Spleen (tissue), 11 donors: ENCODE data around the gene RAB29. TPM values are rescaled to one million over a fixed set of nuclear protein-coding genes. Genes with fewer than 3 reads are reported as not detected.

Experiments used
- DNase-seq: peaks from one replicate; pipeline ENCODE4 v3.0.0-alpha.2; 2020
- H3K27ac ChIP-seq, 8 donors: fragments of 200-600 bp; sonication (generic) in 7 of 8; 1 replicate in 4 of 8; 2 replicates in 4 of 8; pipeline versions ENCODE4 v1.5.0 to v1.8.0; 2016 to 2021; ENCODE audit warnings: inconsistent platforms in 4 of 8, mild to moderate bottlenecking in 4 of 8, moderate library complexity in 1 of 8
- H3K27me3 ChIP-seq, 7 donors: fragments of 200-600 bp; sonication (generic) in 6 of 7; replicated peaks in 1 of 7; 1 replicate in 4 of 7; 2 replicates in 3 of 7; pipeline versions ENCODE4 v1.5.0 to v1.8.0; 2016 to 2021; ENCODE audit warnings: inconsistent platforms in 3 of 7, mild to moderate bottlenecking in 1 of 7
- H3K36me3 ChIP-seq, 6 donors: fragments of 200-600 bp; sonication (generic) in 5 of 6; 1 replicate in 4 of 6; 2 replicates in 2 of 6; pipeline versions ENCODE4 v1.5.0 to v1.8.0; 2016 to 2021; ENCODE audit warnings: inconsistent platforms in 2 of 6
- H3K4me1 ChIP-seq, 6 donors: fragments of 200-600 bp; sonication (generic) in 5 of 6; 1 replicate in 3 of 6; 2 replicates in 3 of 6; pipeline versions ENCODE4 v1.5.0 to v1.8.0; 2016 to 2021; ENCODE audit warnings: inconsistent platforms in 3 of 6
- H3K4me3 ChIP-seq, 8 donors: fragments of 200-600 bp; sonication (generic) in 7 of 8; 1 replicate in 4 of 8; 2 replicates in 4 of 8; pipeline versions ENCODE4 v1.5.0 to v1.8.0; 2016 to 2021; ENCODE audit warnings: inconsistent platforms in 4 of 8, mild to moderate bottlenecking in 4 of 8, moderate library complexity in 2 of 8
- H3K9me3 ChIP-seq, 8 donors: fragments of 200-600 bp; sonication (generic) in 7 of 8; 1 replicate in 4 of 8; 2 replicates in 4 of 8; pipeline versions ENCODE4 v1.5.0 to v1.8.0; 2016 to 2021; ENCODE audit warnings: inconsistent platforms in 4 of 8
- POLR2A ChIP-seq, 3 donors: fragments of 450-650 bp; IDR thresholded peaks; one replicate each; pipeline ENCODE4 v1.5.1; 2017; ENCODE audit warnings: antibody characterized with exemption in 3 of 3, mild to moderate bottlenecking in 1 of 3
- POLR2AphosphoS5 ChIP-seq, 3 donors: sonication (generic); formaldehyde crosslinking; IDR thresholded peaks; one replicate each; pipeline ENCODE4 v1.5.1; 2017; ENCODE audit warnings: antibody characterized with exemption in 3 of 3
- WGBS, 5 donors: extraction: QIAGEN DNeasy Blood & Tissue Kit in 3 of 5; methylation state at CpG; one replicate each; pipeline versions ENCODE4 v1.1.5 to v1.1.7; 2013 to 2018; 5-methylcytosine and 5-hydroxymethylcytosine counted together
- intact Hi-C: fragments of 100-400 bp; cut with DNase I; formaldehyde crosslinking; loops from one replicate; pipeline ENCODE4 v1.15.0; 2023; ENCODE audit warnings: low total_unique reads
- polyA plus RNA-seq, 3 donors: library from polyadenylated mRNA; stranded (reverse); fragments of 200-250 nt; gene quantifications; one replicate each; pipeline ENCODE4 v1.2.1, GENCODE V29; 2013
- total RNA-seq, 7 donors: library from RNA; depleted of rRNA in 3 of 7; stranded (reverse); fragments of >200 nt in 3 of 7; fragmentation: NEBNext Ultra II Directional in 4 of 7; extraction: Animal tissue kit (Norgen Biotek cat#: 25700) in 4 of 7; gene quantifications; one replicate each; pipeline versions ENCODE4 v1.1.0 to v1.2.1, GENCODE V29; 2016 to 2021
- TF ChIP-seq, protein P1 (sequence below), 11 experiments: fragments of 200-600 bp in 7 of 11; fragments of 450-650 bp in 4 of 11; sonication (generic) in 4 of 11; IDR thresholded peaks in 8 of 11; conservative IDR thresholded peaks in 3 of 11; 1 replicate in 7 of 11; 2 replicates in 4 of 11; pipeline versions ENCODE4 v1.4.0 to v1.8.0; 2016 to 2021; ENCODE audit warnings: antibody characterized with exemption in 11 of 11, inconsistent platforms in 4 of 11, mild to moderate bottlenecking in 1 of 11
- donor health status: healthy with polysubstance abuse.
- donor health status: DM: no; HTN: no; CAD: no; lungs with moderate emphysema.
- donor health status: DM: no; HTN: no; CAD: no.
- donor health status: Bipolar disorder and iron deficiency.
- donor health status: healthy.
- donor health status: DM: no; HTN: no; CAD: no.
- donor health status: DM: yes; HTN: yes; CAD: no.

RAB29 gene
- total and polyA plus RNA-seq, 10 donors = 16.6 to 49.7 (median 38.5) TPM

DNA sequence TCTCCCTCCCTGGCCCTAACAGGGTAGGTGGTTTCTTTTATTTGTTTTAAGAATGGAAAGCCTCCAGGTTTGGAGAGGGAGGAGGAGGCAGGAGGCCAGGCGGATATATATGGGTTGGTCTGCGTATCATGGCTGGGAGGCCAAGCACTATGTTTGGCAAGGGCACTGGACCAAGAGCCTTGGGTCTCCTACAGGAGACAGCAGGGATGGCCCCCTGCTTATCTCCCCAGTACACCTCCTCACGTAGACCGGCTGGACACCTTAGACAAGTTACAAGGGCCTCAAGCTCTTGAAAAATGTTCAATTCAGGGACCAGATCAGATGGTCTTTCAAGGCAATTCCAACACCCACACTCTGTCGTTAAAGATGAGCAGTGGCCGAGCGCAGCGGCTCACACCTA, 26.8 kb upstream of the RAB29 start:
- Histone ChIP-seq H3K36me3 (peaks cover 1 to 47% (median 32%) of the 10 kb centered on the region in 6 donors), H3K9me3 (no peaks in the 10 kb centered on the region), H3K4me3 (no peak overlapping the region), H3K4me1 (peaks cover 8 to 33% (median 22%) of the 10 kb centered on the region in 6 donors), H3K27me3 (no peaks in the 10 kb centered on the region), H3K27ac (no peak overlapping the region)
- 96 to 98% (median 96%) methylated on average over 6 to 8 of the region's 8 CpGs for WGBS, 5 donors
- intact Hi-C loops = no loop called here
- no peak for DNase-seq
- no peak for TF ChIP-seq POLR2A (IDR thresholded peaks at IDR 0.05)

DNA sequence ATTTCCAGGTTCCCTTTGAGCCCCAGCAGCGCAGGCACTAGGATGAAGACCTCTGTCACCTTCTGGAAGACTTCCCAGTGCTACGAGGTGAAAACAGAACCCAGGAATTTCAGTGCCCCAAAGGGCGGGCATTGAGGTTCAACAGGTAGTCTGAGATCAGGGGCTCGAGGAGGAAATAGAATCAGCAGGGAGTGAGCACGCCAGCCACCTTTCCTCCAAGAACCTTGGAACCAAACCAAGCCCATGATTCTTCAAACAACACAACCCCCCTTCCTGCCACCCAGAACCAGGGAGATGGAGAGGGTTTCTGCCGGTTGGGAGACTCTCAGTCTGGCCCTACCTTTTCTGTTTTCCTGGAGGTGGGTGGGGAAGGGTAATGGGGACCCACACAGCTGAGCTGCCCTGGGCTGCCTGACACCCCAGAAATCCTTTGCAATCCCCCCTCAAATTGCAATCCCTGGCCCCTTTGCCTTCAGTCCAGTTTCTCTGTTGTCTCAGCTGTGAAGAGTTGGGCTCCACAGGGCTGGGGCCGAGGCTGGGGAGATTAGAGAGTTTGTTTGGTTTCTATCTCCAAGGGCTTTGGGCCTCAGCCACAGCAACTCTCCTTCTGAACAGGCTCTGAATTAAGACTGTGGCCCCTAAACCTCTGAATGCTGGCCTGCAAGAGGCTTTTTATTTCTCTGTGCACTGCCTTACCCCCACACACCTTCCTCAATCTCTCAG, 25.9 kb upstream of the RAB29 start:
- TF ChIP-seq, protein P1, sequence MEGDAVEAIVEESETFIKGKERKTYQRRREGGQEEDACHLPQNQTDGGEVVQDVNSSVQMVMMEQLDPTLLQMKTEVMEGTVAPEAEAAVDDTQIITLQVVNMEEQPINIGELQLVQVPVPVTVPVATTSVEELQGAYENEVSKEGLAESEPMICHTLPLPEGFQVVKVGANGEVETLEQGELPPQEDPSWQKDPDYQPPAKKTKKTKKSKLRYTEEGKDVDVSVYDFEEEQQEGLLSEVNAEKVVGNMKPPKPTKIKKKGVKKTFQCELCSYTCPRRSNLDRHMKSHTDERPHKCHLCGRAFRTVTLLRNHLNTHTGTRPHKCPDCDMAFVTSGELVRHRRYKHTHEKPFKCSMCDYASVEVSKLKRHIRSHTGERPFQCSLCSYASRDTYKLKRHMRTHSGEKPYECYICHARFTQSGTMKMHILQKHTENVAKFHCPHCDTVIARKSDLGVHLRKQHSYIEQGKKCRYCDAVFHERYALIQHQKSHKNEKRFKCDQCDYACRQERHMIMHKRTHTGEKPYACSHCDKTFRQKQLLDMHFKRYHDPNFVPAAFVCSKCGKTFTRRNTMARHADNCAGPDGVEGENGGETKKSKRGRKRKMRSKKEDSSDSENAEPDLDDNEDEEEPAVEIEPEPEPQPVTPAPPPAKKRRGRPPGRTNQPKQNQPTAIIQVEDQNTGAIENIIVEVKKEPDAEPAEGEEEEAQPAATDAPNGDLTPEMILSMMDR (IDR thresholded peaks at IDR 0.05 in 8 of 11, conservative IDR thresholded peaks at IDR 0.05 in 3 of 11) = no peak
- TF ChIP-seq POLR2AphosphoS5 (IDR thresholded peaks at IDR 0.05) = no peak
- TF ChIP-seq POLR2A (IDR thresholded peaks at IDR 0.05) = no peak
- Histone ChIP-seq H3K9me3 (no peaks in the 10 kb centered on the region), H3K36me3 (peaks cover 3 to 56% (median 37%) of the 10 kb centered on the region in 6 donors), H3K4me3 (no peak overlapping the region), H3K27me3 (no peaks in the 10 kb centered on the region), H3K4me1 (peaks cover 4 to 24% (median 16%) of the 10 kb centered on the region in 6 donors), H3K27ac (no peak overlapping the region)
- WGBS, 5 donors = 81 to 87% (median 85%) methylated on average over 3 to 7 of the region's 7 CpGs
- DNase-seq = no peak
- intact Hi-C loops = no loop called here

DNA sequence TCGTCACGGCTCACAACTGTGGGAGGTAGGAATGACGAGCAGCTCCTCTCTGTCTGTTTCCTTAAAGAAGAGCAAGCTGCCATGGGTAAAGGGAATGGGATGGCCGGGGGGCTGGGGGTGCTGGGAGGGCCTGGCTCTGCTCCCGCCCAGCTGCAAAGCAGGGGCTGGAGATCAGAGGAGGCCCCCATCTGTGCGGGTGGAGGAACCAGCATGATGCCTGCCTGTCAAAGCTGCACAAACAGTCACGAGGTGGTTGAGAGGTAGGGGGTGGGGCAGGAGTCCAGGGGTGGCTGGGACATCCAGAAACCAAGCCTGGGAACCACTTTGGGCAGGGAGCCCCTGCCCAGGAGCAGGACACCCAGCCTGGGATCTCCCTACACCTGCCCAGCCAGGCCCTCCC, 25.1 kb upstream of the RAB29 start:
- WGBS, 5 donors = 89 to 94% (median 92%) methylated on average over 7 of the region's 7 CpGs
- H3K27me3 ChIP-seq = no peaks in the 10 kb centered on the region
- H3K4me3 ChIP-seq = no peak overlapping the region
- peaks cover 0 to 16% (median 8%) of the 10 kb centered on the region in 6 donors for H3K4me1 ChIP-seq
- no peaks in the 10 kb centered on the region for H3K9me3 ChIP-seq
- TF ChIP-seq POLR2A (IDR thresholded peaks at IDR 0.05) = no peak
- TF ChIP-seq POLR2AphosphoS5 (IDR thresholded peaks at IDR 0.05) = no peak
- TF ChIP-seq, protein P1 (IDR thresholded peaks at IDR 0.05 in 8 of 11, conservative IDR thresholded peaks at IDR 0.05 in 3 of 11) = no peak
- no peak overlapping the region for H3K27ac ChIP-seq
- no peak for DNase-seq
- intact Hi-C loops = no loop called here
- peaks cover 3 to 63% (median 44%) of the 10 kb centered on the region in 6 donors for H3K36me3 ChIP-seq

DNA sequence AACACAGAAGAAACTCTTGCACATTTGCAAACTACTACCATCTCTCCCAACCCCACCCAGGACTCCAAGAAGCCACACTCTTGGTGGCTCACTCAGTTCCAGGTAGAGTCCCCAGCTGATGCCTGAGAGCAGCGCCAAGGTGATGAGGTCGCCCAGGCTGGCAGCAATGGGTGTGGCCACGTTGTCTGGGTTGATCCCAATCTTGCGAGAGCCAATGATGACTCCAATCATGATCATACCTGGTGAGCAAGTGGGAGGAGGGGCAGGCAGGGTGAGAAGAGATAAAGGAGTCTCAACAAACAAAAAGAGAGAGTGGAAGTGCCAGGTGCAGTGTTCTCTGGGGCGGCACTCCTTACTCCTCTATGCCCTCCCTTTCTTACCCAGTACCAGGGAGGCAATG, 23.3 kb upstream of the RAB29 start:
- TF ChIP-seq POLR2AphosphoS5 (IDR thresholded peaks at IDR 0.05) (no peak), POLR2A (IDR thresholded peaks at IDR 0.05) (no peak)
- TF ChIP-seq, protein P1 (IDR thresholded peaks at IDR 0.05 in 8 of 11, conservative IDR thresholded peaks at IDR 0.05 in 3 of 11) = no peak
- Histone ChIP-seq H3K4me3 (no peak overlapping the region), H3K27me3 (no peaks in the 10 kb centered on the region), H3K36me3 (peaks cover 3 to 81% (median 59%) of the 10 kb centered on the region in 6 donors), H3K9me3 (no peaks in the 10 kb centered on the region), H3K27ac (no peak overlapping the region), H3K4me1 (peaks cover 0 to 15% (median 0%) of the 10 kb centered on the region in 6 donors)
- intact Hi-C loops = loop anchor here (10.0 kb wide), 2 partner anchors 116 to 306 kb away; no protein-coding TSS in a partner anchor
- DNase-seq = no peak
- WGBS, 5 donors = 73 to 98% (median 86%) methylated on average over 5 of the region's 5 CpGs
